Uterus (tissue), 2 donors: ENCODE data around the gene CDH7.

ENCODE experiments used
- CTCF ChIP-seq, 4 experiments: fragments of 200-600 bp in 2 of 4; fragments of 450-650 bp in 2 of 4; sonication (generic) in 2 of 4; IDR thresholded peaks; one replicate each; pipeline ENCODE4 v1.5.1; 2016 to 2019; ENCODE audit warnings: antibody characterized with exemption in 4 of 4, mild to moderate bottlenecking in 2 of 4, moderate library complexity in 1 of 4
- POLR2A ChIP-seq, 2 donors: fragments of 450-650 bp; IDR thresholded peaks; one replicate each; pipeline ENCODE4 v1.6.1; 2016; ENCODE audit warnings: antibody characterized with exemption in 2 of 2, mild to moderate bottlenecking in 1 of 2, moderate library complexity in 1 of 2

- no peak for TF ChIP-seq CTCF (IDR thresholded peaks at IDR 0.05)
- TF ChIP-seq POLR2A (IDR thresholded peaks at IDR 0.05): no peak
These were observed 85.1 kb downstream of the CDH7 start for GRCh38 chr18:65835881-65836280.
